GM12878 (cell line): ENCODE data around the gene CPSF4L. TPM values are rescaled to one million over a fixed set of nuclear protein-coding genes. Genes with fewer than 3 reads are reported as not detected.

ENCODE experiments used
- ATAC-seq: fragments of 200-7000 bp; cut with Tn5 transposase; 3 replicates; pipeline ENCODE4 v1.9.1; 2020; ENCODE audit warnings: mild to moderate bottlenecking, moderate library complexity
- BruUV-seq: library from RNA; stranded (reverse); fragments of 400-500 nt; replicated peaks from 2 replicates; lab custom pipeline; 2021; lab: Mats Ljungman, UMichigan
- CTCF ChIA-PET: fragments of 300-600 bp; sonication (Branson Sonifier 250); formaldehyde crosslinking; extraction: SDS; loops from one replicate; lab custom pipeline; 2021; ENCODE audit warnings: inconsistent platforms; lab: Yijun Ruan, JAX
- POLR2A ChIA-PET: fragments of 350-600 bp; formaldehyde crosslinking; extraction: SDS; loops from one replicate; lab custom pipeline; 2021; ENCODE audit warnings: inconsistent platforms; lab: Charles Lee
- RAD21 ChIA-PET: fragments of 300-600 bp; sonication (Branson Sonifier 250); formaldehyde crosslinking; loops from one replicate; lab custom pipeline; 2023; ENCODE audit warnings: antibody characterized with exemption; ENCODE audit not compliant: unreplicated experiment; lab: Charles Lee
- SMC1A ChIA-PET: fragments of 300-600 bp; sonication (Branson Sonifier 250); formaldehyde crosslinking; loops from one replicate; lab custom pipeline; 2023; ENCODE audit not compliant: unreplicated experiment, uncharacterized antibody; lab: Charles Lee
- DNase-seq: peaks from one replicate; pipeline ENCODE4 v3.0.0-alpha.2; 2011; ENCODE audit warnings: low read depth, low spot score
- FAIRE-seq: peaks from 3 replicates; lab custom pipeline; 2011; peaks lifted over from hg19 to GRCh38; lab: Jason Lieb, UNC
- H2AFZ ChIP-seq: 2 replicates; pipeline ENCODE4 v1.6.0; 2011; ENCODE audit warnings: low read depth, low read length, control low read depth; ENCODE audit not compliant: control insufficient read depth
- H3K27ac ChIP-seq: 2 replicates; pipeline ENCODE4 v1.5.1; 2011; ENCODE audit warnings: control low read depth; ENCODE audit not compliant: control insufficient read depth, insufficient read depth
- H3K27me3 ChIP-seq, 2 experiments: replicated peaks in 1 of 2; 2 replicates each; pipeline versions ENCODE4 v1.6.0 to v1.6.1; 2011; ENCODE audit warnings: low read length in 1 of 2; ENCODE audit not compliant: control insufficient read depth in 2 of 2, insufficient read depth in 2 of 2
- H3K36me3 ChIP-seq, 2 experiments: 2 replicates each; pipeline ENCODE4 v1.5.1; 2011; ENCODE audit warnings: low read length in 1 of 2; ENCODE audit not compliant: control insufficient read depth in 2 of 2, insufficient read depth in 2 of 2
- H3K4me1 ChIP-seq: 2 replicates; pipeline ENCODE4 v1.6.1; 2011; ENCODE audit warnings: mild to moderate bottlenecking, low read length, moderate library complexity, mixed read lengths; ENCODE audit not compliant: control insufficient read depth, insufficient read depth
- H3K4me2 ChIP-seq: 2 replicates; pipeline ENCODE4 v1.6.0; 2011; ENCODE audit warnings: control low read depth; ENCODE audit not compliant: control insufficient read depth, insufficient read depth
- H3K4me3 ChIP-seq: fragments of 200-600 bp; sonication (generic); 2 replicates; pipeline ENCODE4 v1.5.1; 2016
- H3K79me2 ChIP-seq: 2 replicates; pipeline ENCODE4 v1.6.0; 2011; ENCODE audit warnings: low read length; ENCODE audit not compliant: control insufficient read depth, insufficient read depth
- H3K9ac ChIP-seq: 2 replicates; pipeline ENCODE4 v1.8.0; 2011; ENCODE audit warnings: low read length, control low read depth, mixed read lengths; ENCODE audit not compliant: control insufficient read depth, insufficient read depth
- H3K9me3 ChIP-seq: replicated peaks from 3 replicates; pipeline ENCODE4 v1.5.1; 2011; ENCODE audit warnings: mild to moderate bottlenecking, low read length; ENCODE audit not compliant: control insufficient read depth, insufficient read depth
- H4K20me1 ChIP-seq: 2 replicates; pipeline ENCODE4 v1.6.0; 2011; ENCODE audit not compliant: control insufficient read depth, insufficient read depth
- POU2F2 ChIP-seq: IDR thresholded peaks from 3 replicates; pipeline ENCODE4 v1.6.1; 2011; ENCODE audit warnings: low read depth, mild to moderate bottlenecking, low read length, borderline replicate concordance
- RCOR1 ChIP-seq: conservative IDR thresholded peaks from 2 replicates; pipeline ENCODE4 v1.6.1; 2012; ENCODE audit warnings: low read depth, low read length, improper control_type of control experiment
- SMC3 ChIP-seq: IDR thresholded peaks from 2 replicates; pipeline ENCODE4 v1.6.1; 2011; ENCODE audit warnings: low read length, improper control_type of control experiment, borderline replicate concordance
- WGBS: methylation state at CpG from one replicate; pipeline ENCODE4 v1.1.6; 2016; ENCODE audit warnings: low lambda C conversion rate; ENCODE audit not compliant: insufficient replicate concordance, insufficient coverage; ENCODE audit errors: missing lambda C conversion rate; 5-methylcytosine and 5-hydroxymethylcytosine counted together
- in situ Hi-C: fragments of 300-500 bp; cut with MboI; formaldehyde crosslinking; loops from 9 replicates; pipeline ENCODE4 v1.14.3; 2018; ENCODE audit warnings: mixed read lengths
- intact Hi-C: fragments of 100-400 bp; cut with micrococcal nuclease; formaldehyde crosslinking; loops from one replicate; pipeline ENCODE4 v1.14.2; 2022; ENCODE audit not compliant: unreplicated experiment
- polyA plus RNA-seq, 11 experiments: library from polyadenylated mRNA; depleted of rRNA in 4 of 11; unstranded in 6 of 11; stranded (reverse) in 5 of 11; fragments of >200 nt; fragmentation: Nextera tagmentation in 4 of 11; fragmentation: Illumina TruSeq in 1 of 11; extraction: Ambion mirVana in 4 of 11; extraction: Trizol in 1 of 11; gene quantifications; 1 replicate in 1 of 11; 2 replicates in 10 of 11; pipeline versions ENCODE4 v1.2.1 to v1.2.3, GENCODE V29; 2011 to 2016; ENCODE audit warnings: inconsistent platforms in 2 of 11, missing spikeins in 2 of 11, low read depth in 1 of 11
- total RNA-seq, 4 experiments: library from RNA; depleted of rRNA in 3 of 4; stranded (reverse); fragments of >200 nt in 3 of 4; fragmentation: Illumina TruSeq in 1 of 4; extraction: Trizol in 1 of 4; gene quantifications; 2 replicates each; pipeline versions ENCODE4 v1.2.1 to v1.2.3, GENCODE V29; 2013 to 2021
- TF ChIP-seq, protein P1 (sequence below): fragments of 450-650 bp; IDR thresholded peaks from 2 replicates; pipeline ENCODE4 v1.6.1; 2016; ENCODE audit warnings: mild to moderate bottlenecking
- TF ChIP-seq, protein P2 (sequence below), 3 experiments: IDR thresholded peaks in 2 of 3; conservative IDR thresholded peaks in 1 of 3; 2 replicates each; pipeline ENCODE4 v1.5.1; 2011; ENCODE audit warnings: low read depth in 3 of 3, low read length in 3 of 3, mild to moderate bottlenecking in 3 of 3, control low read depth in 2 of 3, moderate library complexity in 2 of 3, inconsistent platforms in 1 of 3, mixed read lengths in 1 of 3; ENCODE audit not compliant: control insufficient read depth in 2 of 3, insufficient read depth in 1 of 3; ENCODE audit errors: extremely low read depth in 1 of 3
- TF ChIP-seq, protein P3 (sequence below): fragments of 450-650 bp; IDR thresholded peaks from 2 replicates; pipeline ENCODE4 v1.6.1; 2017; ENCODE audit warnings: borderline replicate concordance

Gene CPSF4L
- total and polyA plus RNA-seq, 10 of the 15 experiments (the other 5 are each of a cell fraction or from before 2014, with no cell fraction given) = not detected

GRCh38 chr17:73255671-73256181 lies 6.0 kb downstream of the CPSF4L start (continued):
- TF ChIP-seq, protein P1, sequence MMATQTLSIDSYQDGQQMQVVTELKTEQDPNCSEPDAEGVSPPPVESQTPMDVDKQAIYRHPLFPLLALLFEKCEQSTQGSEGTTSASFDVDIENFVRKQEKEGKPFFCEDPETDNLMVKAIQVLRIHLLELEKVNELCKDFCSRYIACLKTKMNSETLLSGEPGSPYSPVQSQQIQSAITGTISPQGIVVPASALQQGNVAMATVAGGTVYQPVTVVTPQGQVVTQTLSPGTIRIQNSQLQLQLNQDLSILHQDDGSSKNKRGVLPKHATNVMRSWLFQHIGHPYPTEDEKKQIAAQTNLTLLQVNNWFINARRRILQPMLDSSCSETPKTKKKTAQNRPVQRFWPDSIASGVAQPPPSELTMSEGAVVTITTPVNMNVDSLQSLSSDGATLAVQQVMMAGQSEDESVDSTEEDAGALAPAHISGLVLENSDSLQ = peak; percentile 42; the same call in 1 of the 2 replicates
- TF ChIP-seq POU2F2 (peak; percentile 60; the same call in 1 of the 3 replicates), SMC3 (peak; percentile 100)

- H3K4me2 ChIP-seq = no peak overlapping the region
- H3K9ac ChIP-seq = no peak overlapping the region
- no peaks in the 10 kb centered on the region for H4K20me1 ChIP-seq
- DNase-seq = no peak
- WGBS = 47% methylated on average over 8 of the region's 8 CpGs
- ATAC-seq = no peak
- H3K9me3 ChIP-seq = no peaks in the 10 kb centered on the region
- in situ Hi-C loops (loop anchor here (5.0 kb wide), 1 partner anchor 120 kb away; no protein-coding TSS in a partner anchor), intact Hi-C loops (loop anchor here (5.0 kb wide), 1 partner anchor 60 kb away; the partner anchor contains the start of gene COG1)
- H3K36me3 ChIP-seq = peaks cover 0 to 10% of the 10 kb centered on the region in 2 experiments; a peak in 2 of 4 replicates
- no peak overlapping the region for H3K4me3 ChIP-seq
- FAIRE-seq = no peak
- no peak overlapping the region for H3K27ac ChIP-seq
- TF ChIP-seq, protein P2, sequence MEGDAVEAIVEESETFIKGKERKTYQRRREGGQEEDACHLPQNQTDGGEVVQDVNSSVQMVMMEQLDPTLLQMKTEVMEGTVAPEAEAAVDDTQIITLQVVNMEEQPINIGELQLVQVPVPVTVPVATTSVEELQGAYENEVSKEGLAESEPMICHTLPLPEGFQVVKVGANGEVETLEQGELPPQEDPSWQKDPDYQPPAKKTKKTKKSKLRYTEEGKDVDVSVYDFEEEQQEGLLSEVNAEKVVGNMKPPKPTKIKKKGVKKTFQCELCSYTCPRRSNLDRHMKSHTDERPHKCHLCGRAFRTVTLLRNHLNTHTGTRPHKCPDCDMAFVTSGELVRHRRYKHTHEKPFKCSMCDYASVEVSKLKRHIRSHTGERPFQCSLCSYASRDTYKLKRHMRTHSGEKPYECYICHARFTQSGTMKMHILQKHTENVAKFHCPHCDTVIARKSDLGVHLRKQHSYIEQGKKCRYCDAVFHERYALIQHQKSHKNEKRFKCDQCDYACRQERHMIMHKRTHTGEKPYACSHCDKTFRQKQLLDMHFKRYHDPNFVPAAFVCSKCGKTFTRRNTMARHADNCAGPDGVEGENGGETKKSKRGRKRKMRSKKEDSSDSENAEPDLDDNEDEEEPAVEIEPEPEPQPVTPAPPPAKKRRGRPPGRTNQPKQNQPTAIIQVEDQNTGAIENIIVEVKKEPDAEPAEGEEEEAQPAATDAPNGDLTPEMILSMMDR (IDR thresholded peaks at IDR 0.05 in 2 of 3, conservative IDR thresholded peaks at IDR 0.05 in 1 of 3; ENCODE audit: control insufficient read depth in 2 of 3, extremely low read depth in 1 of 3, insufficient read depth in 1 of 3, low read depth in 3 of 3, low read length in 3 of 3) = no peak
- TF ChIP-seq, protein P3, sequence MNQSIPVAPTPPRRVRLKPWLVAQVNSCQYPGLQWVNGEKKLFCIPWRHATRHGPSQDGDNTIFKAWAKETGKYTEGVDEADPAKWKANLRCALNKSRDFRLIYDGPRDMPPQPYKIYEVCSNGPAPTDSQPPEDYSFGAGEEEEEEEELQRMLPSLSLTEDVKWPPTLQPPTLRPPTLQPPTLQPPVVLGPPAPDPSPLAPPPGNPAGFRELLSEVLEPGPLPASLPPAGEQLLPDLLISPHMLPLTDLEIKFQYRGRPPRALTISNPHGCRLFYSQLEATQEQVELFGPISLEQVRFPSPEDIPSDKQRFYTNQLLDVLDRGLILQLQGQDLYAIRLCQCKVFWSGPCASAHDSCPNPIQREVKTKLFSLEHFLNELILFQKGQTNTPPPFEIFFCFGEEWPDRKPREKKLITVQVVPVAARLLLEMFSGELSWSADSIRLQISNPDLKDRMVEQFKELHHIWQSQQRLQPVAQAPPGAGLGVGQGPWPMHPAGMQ = no peak
- TF ChIP-seq RCOR1 = no peak
- TF ChIP-seq, all 136 proteins: peak for 0
- ChIA-PET SMC1A (interaction anchor here (1.2 to 16.1 kb wide), 3 partner anchors 24 to 525 kb away, joined by 4 to 261 read pairs (median 115); no protein-coding TSS in a partner anchor), RAD21 (interaction anchor here (1.0 to 1.5 kb wide), 2 partner anchors 8 to 267 kb away, joined by 3 to 7 read pairs; no protein-coding TSS in a partner anchor), POLR2A (no interaction called here), CTCF (interaction anchor here (0.8 to 12.7 kb wide), 4 partner anchors 60 to 526 kb away, joined by 4 to 365 read pairs (median 69); partner anchors contain the start of gene COG1)
- Histone ChIP-seq H2AFZ (no peak overlapping the region), H3K27me3 (no peaks in the 10 kb centered on the region), H3K79me2 (no peaks in the 10 kb centered on the region), H3K4me1 (no peaks in the 10 kb centered on the region)
- BruUV-seq = no TSS peak
Observed at GRCh38 chr17:73251871-73252270, 9.8 kb downstream of the CPSF4L start.
